NCI-H1694 treated with DMSO at 0.1 percent for 48 hours (cell line): ENCODE data around the gene LCOR.
"Not testable (repeated sequence)": the region's sequence is repeated elsewhere in the genome, so short reads cannot be mapped to it uniquely, and the experiment has no call there.

Experiments used
- DNase-seq: peaks from one replicate; lab custom pipeline; 2025; lab: John Stamatoyannopoulos, UW

The LCOR gene

DNA sequence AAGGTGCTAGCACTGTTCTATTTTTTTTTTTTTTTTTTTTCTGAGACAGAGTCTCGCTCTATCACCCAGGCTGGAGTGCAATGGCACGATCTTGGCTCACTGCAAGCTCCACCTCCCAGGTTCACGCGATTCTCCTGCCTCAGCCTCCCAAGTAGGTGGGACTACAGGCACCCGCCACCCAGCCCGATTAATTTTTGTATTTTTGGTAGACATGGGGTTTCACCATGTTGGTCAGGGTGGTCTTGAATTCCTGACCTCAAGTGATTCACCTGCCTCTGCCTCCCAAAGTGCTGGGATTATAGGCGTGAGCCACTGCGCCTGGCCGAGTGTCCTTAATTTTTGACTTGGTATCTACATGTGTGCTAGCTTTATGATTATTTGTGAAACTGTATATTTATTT is 201.7 kb downstream of the LCOR start:
- DNase-seq: not testable (repeated sequence)

DNA sequence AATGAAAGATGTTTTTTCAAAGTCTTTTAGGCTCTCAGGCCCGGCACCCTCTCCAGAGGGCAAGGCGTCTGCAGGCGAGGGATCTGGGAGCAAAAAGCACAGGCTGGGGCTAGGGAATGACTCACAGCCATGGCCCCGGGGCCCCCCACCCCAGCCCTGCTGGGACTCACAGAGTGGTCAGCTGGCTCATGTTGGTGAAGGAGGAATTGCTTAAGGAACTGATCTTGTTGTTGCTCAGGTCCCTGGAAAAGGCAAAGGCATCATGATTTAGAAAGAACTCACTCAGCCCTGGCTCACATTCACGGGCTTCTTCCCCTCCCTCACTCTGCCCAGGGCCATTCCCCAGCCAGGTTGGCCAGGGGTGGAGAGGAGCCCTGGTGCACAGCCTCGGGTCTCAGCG is 202.2 kb downstream of the LCOR start:
- DNase-seq: no peak

DNA sequence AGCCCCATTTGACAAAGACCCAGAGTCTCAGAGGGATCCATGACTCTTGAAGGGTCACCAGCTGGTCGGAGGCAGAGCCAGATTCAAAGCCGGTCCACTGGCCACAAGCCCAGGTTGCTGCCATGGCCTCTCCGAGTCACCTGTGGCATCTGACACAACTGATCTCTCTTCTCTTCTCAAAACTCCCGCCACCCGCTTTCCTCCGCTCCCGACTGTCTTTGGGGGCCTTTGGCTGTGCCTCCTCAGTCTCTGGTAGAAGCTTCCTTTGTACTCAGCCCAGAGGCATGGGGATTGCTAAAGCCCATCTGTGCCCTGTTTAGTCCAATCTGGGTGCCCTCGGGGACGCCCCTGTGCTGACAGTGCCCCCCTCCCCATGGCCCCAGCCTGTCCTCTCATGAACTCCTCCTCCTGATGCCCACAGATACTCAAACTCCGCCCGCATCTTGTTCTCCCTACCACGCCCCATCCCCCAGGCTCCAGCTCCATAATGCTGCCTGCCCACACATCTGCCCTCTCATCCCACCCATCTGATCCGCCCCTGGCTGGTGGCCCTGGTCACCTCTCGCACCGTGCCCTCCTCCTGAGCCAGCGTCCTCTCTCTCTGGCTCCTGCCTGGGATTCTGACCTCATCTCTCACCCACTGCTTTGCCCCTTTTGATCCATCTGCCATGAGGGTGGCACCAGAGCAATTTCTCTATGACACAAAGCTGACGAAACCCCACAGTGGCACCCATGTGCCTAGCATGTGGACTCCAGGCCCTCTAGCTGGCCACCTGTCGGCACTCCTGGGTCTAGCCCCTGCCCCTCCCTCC is 203.1 kb downstream of the LCOR start:
- no peak for DNase-seq

DNA sequence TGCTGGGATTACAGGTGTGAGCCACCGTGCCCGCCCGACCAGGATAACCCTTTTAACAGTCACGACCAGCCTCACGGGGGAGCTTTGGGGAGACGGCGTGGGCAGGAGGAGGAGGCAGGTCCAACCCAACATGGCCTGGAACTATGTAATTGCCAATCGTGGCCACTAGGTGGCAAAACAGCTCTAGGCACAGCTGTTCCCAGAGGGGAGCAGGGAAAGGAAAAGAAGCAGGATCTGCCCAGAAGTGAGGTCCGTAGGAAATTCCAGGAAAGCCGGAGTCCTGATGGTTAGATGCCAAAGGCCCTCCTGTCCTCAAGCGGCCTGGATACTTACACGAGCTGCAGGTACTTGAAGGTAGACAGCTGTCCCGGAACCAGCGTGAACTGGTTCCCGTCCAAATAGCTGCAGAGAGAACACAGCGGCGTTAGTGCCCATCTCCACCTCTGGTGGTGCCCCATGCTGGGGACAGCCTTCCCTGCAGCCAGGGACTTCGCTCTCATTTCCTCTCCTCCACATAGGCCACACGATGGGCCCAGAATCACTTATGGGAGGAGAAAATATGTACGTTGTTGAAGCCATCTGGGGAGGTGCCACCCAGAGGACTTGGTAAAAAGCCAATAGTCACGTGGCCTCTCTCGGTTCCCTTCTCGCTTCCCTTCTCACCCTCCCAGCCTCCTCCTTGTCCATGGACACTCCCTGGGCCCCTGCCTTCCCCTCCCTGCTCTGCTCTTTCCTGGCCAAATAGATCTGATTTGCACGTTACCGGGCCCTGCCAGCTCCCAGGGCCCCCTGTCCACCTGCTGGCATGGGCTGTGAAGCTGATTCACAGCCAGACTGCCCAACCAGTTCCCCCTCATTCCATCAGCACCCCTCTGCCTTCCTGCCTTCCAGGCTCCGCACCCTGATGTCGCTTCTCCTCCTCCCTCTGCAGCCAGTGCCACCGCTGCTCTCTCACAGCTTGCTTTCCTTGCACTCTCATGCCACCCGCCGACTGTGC is 205.6 kb downstream of the LCOR start:
- DNase-seq: peak; percentile 63

DNA sequence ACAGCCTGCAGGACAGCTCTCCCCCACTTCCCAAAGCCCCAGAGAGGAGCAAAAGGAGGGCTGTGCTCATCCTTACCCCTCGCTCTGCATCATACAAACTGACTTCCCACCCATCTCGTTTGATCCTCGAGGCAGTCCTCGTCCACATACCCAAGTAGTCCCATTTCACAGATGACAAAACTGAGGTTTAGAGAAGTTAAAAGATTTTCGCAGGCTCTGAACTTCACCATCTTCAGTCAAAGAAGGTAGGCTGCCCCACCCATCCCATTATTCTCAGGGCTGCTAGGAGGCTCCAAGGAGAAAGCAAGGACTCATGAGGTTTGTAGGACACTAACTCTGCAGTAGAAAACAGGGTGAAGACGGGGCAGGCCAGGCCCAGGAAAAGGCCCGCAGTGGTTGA is 206.6 kb downstream of the LCOR start:
- no peak for DNase-seq

DNA sequence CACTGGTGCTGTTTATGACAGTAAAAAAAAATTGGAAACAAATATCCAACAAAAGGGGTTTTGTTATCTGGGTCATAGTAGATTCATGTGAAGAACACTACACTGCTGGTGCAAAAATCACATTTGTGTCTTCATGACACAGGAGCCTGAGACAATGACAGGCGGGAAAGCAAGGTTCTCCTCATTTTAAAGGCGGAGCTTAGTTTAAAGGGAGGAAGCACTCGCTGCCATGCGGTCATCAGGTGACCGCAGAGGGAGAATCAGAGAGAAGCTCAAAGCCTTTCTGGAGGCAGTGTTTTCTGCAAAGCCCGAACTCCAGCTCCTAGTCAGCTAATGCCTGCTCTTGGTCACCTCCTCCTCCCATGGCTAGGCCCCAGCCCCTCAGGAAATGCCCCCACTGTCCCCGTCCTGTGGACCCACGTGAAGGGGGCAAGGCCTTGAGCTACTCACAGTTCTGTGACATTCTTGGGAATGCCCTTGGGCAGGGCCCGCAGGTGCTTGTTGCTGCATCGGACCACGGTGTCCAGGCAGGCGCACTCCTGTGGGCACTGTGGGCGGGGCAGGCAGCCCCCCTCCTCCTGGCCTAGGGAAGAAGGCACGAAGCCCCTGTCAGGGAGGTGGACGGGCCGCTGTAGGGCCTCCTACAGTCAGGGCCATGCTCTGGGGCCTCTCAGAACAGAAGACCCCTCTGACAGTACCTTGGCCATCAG is 207.6 kb downstream of the LCOR start:
- DNase-seq: no peak

DNA sequence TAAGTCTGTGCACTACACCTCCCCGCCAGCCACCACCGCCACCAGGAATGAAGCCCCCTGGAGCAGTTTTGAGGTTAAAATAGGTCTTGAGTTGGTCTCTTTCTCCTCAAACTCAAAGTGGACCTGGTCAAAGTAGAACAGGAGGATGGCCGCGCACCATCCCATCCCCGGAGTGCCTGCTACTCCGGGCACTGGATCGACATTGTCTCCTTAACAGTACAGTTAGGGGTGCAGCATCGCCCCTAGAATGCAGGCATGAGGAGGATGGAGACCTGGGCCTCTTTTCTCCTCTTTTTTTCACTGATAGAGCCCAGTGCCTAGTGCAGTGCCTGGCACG is 208.1 kb downstream of the LCOR start:
- no peak for DNase-seq

DNA sequence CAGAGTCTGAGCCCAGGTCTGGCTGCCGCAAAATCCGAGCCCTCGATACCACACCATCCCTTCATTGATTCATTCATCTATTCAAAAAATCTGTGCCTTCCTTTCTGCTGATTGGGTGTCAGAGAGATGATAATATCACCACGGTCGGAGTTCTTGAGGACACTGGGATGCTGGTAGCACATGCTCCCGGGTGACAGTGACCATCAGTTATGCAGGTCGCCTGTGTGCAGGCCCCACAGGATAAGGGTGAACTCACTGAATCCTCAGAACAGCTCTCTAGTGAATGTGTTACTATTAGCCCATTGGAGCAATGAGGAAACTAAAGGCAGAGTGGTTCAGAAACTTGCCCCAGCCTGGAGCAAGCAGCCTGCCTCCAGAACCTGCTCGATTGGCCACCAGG is 208.6 kb downstream of the LCOR start:
- DNase-seq: no peak

DNA sequence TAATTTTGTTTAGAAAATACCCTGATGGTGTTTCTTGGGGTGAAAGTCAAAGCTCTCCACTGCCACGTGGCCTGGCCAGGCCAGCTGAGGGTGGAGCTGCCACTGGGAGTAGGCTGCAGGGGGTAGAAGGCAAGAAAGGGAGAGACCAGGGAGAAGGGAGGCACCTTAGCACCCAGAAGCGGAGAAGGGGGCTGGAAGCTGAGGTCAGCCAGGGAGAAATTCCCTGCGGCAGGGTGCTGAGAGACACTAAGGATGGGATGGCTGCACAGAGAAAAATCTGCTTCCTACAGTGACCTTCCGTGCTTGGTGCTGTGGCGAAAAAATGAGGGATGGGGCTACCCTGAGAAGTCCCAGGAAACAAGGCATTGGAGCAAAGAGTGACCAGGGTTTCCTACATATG is 210.0 kb downstream of the LCOR start:
- no peak for DNase-seq

DNA sequence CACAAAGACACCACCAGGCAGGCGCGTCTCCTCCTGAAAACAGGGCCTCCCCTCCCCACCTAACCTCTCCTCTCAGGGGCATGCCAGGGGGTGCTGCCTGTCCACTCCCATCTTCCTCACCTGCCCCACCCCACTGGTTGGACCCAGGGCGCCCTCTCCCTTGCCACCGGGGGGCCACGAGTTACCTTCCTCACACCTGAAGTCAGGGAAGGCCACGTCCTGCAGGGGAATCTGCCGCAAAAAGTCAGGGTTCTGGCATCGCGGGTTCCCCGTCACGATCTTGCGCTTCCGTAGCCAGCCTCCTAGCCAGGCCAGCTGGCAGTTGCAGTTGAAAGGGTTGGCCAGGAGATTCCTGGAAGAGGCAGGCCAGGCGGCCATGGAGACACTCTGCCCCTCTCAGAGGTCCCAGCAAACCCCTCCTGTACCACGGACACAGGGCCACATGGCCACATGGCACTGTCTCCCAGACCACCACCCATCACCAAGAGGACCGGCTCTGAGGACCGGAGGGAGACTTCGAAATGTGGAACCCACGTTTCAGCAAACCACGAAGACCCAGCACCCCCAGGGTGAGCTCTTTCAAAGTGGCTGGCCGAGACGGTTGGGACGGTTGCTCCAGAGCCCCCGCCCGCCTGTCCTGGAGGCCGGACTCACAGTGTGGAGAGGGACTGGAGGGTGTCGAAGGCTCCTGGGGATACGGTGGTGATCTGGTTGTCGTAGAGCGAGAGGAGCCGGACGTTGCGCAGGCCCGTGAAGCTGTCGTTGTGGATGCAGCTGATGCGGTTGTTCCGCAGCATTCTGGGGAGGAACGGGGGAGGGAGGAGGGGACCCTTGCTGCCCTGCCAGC is 210.8 kb downstream of the LCOR start:
- DNase-seq: no peak

DNA sequence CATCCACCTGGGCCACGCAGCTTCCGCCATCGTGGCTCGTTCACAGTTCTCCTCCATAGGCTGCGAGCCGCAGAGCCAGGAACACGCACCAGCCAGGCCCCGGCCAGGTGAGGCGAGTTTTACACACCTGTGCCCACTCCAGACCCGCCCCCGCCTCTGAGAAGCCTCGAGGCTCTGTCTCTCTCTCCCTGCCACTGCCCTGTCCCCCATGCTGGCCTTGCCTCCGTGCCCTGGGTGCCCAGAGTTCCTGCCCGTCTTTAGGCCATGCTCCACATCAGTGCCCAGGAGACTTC is 211.4 kb downstream of the LCOR start:
- no peak for DNase-seq
